ENCODE results near the gene NFIC. TPM values are rescaled to one million over a fixed set of nuclear protein-coding genes. Genes with fewer than 3 reads are reported as not detected.

Gene NFIC
- total RNA-seq, 4 donors from 2014 or later, result 165 to 297 (median 211) TPM

- Histone ChIP-seq H3K27me3 (peaks cover 0 to 19% (median 2%) of the 10 kb centered on the region in 4 donors), H3K36me3 (no peaks in the 10 kb centered on the region), H3K9me3 (no peaks in the 10 kb centered on the region), H3K4me3 (no peak overlapping the region), H3K4me1 (peaks cover 14 to 58% (median 46%) of the 10 kb centered on the region in 4 donors), H3K27ac (replicated peaks in 1 of 4) (peak overlapping the region in 1 of 4 donors; percentile 33)
- TF ChIP-seq CTCF (IDR thresholded peaks at IDR 0.05) (peak; percentile 91 to 96 (median 94)), POLR2A (IDR thresholded peaks at IDR 0.05; ENCODE audit: low read depth) (no peak), EP300 (IDR thresholded peaks at IDR 0.05) (no peak), POLR2AphosphoS5 (IDR thresholded peaks at IDR 0.05) (peak in 1 of 2 donors; percentile 42)
- intact Hi-C loops (cut with DNase I), result loop anchor here (1.0 kb wide), 1 partner anchor 146 kb away; no protein-coding TSS in a partner anchor
- 29% methylated on average over 23 of the region's 24 CpGs for WGBS
- no peak for DNase-seq (ENCODE audit: extremely low spot score)
Measured at GRCh38 chr19:3471954-3472655, 105.7 kb downstream of the NFIC start.

- DNase-seq (ENCODE audit: extremely low spot score), result no peak
- intact Hi-C loops (cut with DNase I), result loop anchor here (2.0 kb wide), 1 partner anchor 169 kb away; no protein-coding TSS in a partner anchor
- Histone ChIP-seq H3K36me3 (no peaks in the 10 kb centered on the region), H3K4me1 (peaks cover 0 to 48% (median 29%) of the 10 kb centered on the region in 4 donors), H3K27ac (replicated peaks in 1 of 4) (no peak overlapping the region), H3K4me3 (no peak overlapping the region), H3K27me3 (peaks cover 0 to 23% (median 2%) of the 10 kb centered on the region in 4 donors), H3K9me3 (no peaks in the 10 kb centered on the region)
- TF ChIP-seq POLR2AphosphoS5 (IDR thresholded peaks at IDR 0.05) (no peak), CTCF (IDR thresholded peaks at IDR 0.05) (no peak), POLR2A (IDR thresholded peaks at IDR 0.05; ENCODE audit: low read depth) (no peak), EP300 (IDR thresholded peaks at IDR 0.05) (no peak)
- 79% methylated on average over 8 of the region's 8 CpGs for WGBS
Measured at GRCh38 chr19:3474010-3474409, 107.6 kb downstream of the NFIC start.

- peaks cover 0 to 29% (median 2%) of the 10 kb centered on the region in 4 donors for H3K27me3 ChIP-seq
- no peaks in the 10 kb centered on the region for H3K9me3 ChIP-seq
- WGBS, result 79% methylated on average over 2 of the region's 2 CpGs
- H3K36me3 ChIP-seq, result no peaks in the 10 kb centered on the region
- H3K4me3 ChIP-seq, result no peak overlapping the region
- H3K4me1 ChIP-seq, result peaks cover 0 to 48% (median 23%) of the 10 kb centered on the region in 4 donors
- intact Hi-C loops (cut with DNase I), result loop anchor here (2.0 kb wide), 1 partner anchor 170 kb away; no protein-coding TSS in a partner anchor
- DNase-seq (ENCODE audit: extremely low spot score), result no peak
- no peak overlapping the region for H3K27ac ChIP-seq (replicated peaks in 1 of 4)
- TF ChIP-seq CTCF (IDR thresholded peaks at IDR 0.05), result no peak
- TF ChIP-seq EP300 (IDR thresholded peaks at IDR 0.05), result no peak
- TF ChIP-seq POLR2AphosphoS5 (IDR thresholded peaks at IDR 0.05), result no peak
- TF ChIP-seq POLR2A (IDR thresholded peaks at IDR 0.05; ENCODE audit: low read depth), result no peak
Measured at GRCh38 chr19:3474614-3475013, 108.2 kb downstream of the NFIC start.

- TF ChIP-seq EP300 (IDR thresholded peaks at IDR 0.05), result no peak
- no peak for TF ChIP-seq POLR2AphosphoS5 (IDR thresholded peaks at IDR 0.05)
- TF ChIP-seq POLR2A (IDR thresholded peaks at IDR 0.05; ENCODE audit: low read depth), result no peak
- TF ChIP-seq CTCF (IDR thresholded peaks at IDR 0.05), result no peak
- no peak overlapping the region for H3K27ac ChIP-seq (replicated peaks in 1 of 4)
- peaks cover 0 to 49% (median 20%) of the 10 kb centered on the region in 4 donors for H3K4me1 ChIP-seq
- H3K4me3 ChIP-seq, result no peak overlapping the region
- no peaks in the 10 kb centered on the region for H3K9me3 ChIP-seq
- intact Hi-C loops (cut with DNase I), result loop anchor here (2.0 kb wide), 1 partner anchor 171 kb away; no protein-coding TSS in a partner anchor
- H3K36me3 ChIP-seq, result no peaks in the 10 kb centered on the region
- no peak for DNase-seq (ENCODE audit: extremely low spot score)
- 88% methylated on average over 4 of the region's 4 CpGs for WGBS
- peaks cover 0 to 38% (median 9%) of the 10 kb centered on the region in 4 donors for H3K27me3 ChIP-seq
Measured at GRCh38 chr19:3475449-3475848, 109.1 kb downstream of the NFIC start.
